HG03442 (cell line): ENCODE measurements around the gene NXPH3.
"Not testable (repeated sequence)": the region's sequence is repeated elsewhere in the genome, so short reads cannot be mapped to it uniquely, and the experiment has no call there.

ENCODE experiments used
- ATAC-seq: cut with Tn5 transposase; IDR thresholded peaks from one replicate; pipeline ENCODE4 v1.9.1; 2021; ENCODE audit warnings: mild to moderate bottlenecking, moderate library complexity; ENCODE audit not compliant: unreplicated experiment

The NXPH3 gene

DNA sequence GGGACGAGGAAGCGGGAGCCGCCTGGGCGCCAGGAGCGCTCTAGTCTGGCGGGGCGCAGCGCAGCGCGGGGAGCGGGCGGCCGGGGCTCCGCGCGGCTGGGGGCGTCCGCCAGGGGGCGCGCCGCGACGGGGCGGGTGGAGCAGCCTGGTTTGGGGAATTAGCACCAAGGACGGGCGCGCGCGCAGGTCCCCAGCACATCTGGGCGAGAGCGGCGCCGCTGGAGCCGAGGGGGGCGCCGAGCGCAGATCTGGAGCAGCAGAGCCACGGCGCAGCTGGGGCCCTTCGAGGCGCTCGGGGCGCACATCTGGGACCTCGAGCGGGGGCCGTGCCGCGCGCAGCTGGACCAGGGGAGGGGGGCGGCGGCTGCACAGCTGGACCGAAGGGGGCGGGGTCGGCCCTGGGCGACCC is at the start of gene NXPH3:
NXPH3 (plus strand) TSS at position 193 of the 409 bp plus-strand sequence. CDS start 349 bp downstream, outside the sequence.
- ATAC-seq, result peak; percentile 58

- ATAC-seq, result no peak
Measured at GRCh38 chr17:49527927-49528651, 47.6 kb upstream of the NXPH3 start.

- no peak for ATAC-seq
Measured at GRCh38 chr17:49528966-49529365, 46.7 kb upstream of the NXPH3 start.

DNA sequence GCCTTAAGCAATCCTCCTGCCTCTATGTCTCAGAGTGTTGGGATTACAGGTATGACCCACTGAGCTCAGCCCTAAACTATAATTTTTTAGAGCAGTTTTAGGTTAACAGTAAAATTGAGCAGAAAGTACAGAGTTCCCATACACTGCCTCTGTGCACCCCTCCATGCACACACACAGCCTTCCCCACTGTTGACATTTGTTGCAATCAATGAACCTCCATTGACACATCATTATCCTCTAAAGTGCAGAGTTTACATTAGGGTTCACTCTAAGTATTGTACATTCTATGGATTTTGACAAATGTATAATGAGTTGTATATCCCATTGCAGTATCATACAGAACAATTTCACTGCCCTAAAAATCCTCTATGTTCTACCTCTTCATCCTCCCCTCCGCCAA is 45.6 kb upstream of the NXPH3 start:
- ATAC-seq, result no peak

DNA sequence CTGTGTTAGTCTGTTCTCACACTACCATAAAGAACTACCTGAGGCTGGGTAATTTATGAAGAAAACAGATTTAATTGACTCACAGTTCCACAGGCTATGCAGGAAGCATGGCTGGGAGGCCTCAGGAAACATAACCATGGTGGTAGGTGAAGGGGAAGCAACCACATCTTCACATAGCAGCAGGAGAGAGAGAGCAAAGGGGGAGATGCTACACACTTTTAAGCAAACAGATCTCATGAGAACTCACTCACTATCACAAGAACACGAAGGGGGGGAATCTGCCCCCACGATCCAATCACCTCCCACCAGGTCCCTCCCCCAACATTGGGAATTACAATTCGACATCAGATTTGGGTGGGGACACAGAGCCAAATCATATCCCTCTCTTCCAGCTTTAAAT is 31.8 kb upstream of the NXPH3 start:
- no peak for ATAC-seq

DNA sequence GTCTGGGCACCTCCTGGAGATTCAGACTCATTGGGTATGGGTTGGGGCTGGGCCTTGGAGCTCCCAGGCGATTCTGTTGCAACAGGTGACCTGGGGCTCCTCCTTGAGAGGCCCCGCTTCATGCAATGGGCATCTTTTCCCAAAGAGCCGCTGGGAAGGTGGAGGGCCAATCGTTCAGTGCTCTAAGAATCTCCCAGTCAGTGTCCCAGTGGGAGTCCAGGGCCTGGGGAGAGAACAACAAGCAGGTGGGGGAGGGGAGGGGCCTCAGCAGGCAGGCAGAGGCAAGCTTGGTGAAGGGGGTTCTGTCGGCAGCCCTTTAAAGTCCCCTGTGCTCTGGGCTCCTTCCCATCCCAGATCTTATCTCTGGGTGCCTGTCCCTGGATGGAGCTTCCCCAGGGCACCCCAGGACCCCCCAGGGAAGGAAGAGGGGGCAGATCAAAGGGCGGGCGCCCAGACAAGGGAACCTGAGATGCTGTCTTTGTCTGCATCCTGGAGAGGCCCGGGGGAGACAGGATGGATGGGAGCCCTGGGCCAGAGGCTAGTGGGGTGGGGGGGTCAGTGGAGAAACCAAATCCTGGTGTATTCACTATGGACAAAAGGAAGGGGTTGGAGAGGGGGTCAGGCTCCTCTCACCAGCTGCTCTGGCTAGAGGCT is 30.5 kb upstream of the NXPH3 start:
- no peak for ATAC-seq

- no peak for ATAC-seq
Measured at GRCh38 chr17:49545806-49546545, 29.7 kb upstream of the NXPH3 start.

DNA sequence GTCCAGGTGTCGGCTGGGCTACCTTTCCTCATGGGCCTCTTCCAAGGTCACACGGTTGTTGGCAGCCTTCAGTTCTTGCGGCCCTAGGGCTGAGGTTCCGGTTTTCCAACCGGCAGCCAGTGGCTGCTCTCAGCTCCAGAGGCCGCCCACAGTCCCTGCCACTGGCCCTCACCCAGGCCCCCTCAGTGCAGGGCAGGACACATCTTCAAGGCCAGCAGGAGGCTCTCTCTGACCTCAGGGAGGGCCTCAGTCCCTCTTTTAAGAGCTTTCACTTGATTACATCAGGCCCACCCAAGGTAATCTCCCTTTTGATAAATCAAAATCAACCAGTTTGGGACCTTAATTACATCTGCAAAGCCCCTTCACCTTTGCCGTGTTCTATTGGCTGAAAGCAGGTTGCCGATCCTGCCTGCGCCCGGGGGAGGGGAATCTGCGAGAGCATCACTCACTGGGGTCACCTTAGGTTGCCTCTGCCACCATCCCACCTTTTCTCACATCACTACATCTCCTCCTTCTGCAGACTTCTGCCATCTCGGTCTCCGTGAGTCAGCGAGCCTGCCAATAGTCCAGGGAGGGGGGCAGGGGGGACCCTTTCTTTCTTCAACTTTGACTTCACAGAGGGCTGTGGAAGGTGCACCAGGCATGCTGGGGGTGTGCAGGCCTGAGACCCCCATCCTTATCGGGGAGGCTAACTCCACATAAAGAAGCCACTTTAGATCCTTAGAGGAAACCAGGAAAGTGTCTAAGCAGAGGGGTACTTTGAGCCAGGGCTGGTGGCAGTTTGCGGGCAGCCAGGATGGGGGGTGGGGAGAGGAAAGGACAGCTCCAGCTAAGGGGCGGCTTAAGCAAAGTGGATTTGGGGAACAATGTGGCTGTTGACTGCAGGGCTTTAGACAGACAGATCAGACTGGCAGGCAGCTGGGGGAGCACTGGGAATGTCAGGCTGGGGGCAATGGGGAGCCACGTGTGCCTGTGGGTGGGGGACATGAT is 28.8 kb upstream of the NXPH3 start:
- no peak for ATAC-seq

GRCh38 chr17:49547566-49547965 is 28.1 kb upstream of the NXPH3 start:
- no peak for ATAC-seq

DNA sequence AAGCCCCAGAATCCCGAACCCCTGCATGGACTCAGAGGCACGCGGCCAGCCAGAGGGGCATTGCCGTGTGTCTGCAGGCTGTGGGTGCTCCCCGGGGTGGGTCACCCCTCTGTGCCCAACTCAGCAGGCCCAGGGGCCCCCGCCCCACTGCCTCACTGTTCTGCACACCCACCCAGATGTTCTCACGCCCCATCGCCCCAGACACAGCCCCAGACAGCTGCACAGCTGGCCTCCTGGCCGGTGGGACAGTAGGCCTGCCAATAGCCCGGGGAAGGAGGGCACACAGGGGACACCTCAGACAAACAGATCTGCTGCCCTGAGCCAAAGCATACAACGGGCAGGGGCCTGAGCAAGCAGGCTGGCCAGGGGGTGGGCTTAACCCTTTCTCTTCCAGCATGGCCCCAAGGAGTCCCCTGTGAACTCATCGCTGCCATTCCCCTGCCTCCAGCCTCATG is 27.6 kb upstream of the NXPH3 start:
- no peak for ATAC-seq

DNA sequence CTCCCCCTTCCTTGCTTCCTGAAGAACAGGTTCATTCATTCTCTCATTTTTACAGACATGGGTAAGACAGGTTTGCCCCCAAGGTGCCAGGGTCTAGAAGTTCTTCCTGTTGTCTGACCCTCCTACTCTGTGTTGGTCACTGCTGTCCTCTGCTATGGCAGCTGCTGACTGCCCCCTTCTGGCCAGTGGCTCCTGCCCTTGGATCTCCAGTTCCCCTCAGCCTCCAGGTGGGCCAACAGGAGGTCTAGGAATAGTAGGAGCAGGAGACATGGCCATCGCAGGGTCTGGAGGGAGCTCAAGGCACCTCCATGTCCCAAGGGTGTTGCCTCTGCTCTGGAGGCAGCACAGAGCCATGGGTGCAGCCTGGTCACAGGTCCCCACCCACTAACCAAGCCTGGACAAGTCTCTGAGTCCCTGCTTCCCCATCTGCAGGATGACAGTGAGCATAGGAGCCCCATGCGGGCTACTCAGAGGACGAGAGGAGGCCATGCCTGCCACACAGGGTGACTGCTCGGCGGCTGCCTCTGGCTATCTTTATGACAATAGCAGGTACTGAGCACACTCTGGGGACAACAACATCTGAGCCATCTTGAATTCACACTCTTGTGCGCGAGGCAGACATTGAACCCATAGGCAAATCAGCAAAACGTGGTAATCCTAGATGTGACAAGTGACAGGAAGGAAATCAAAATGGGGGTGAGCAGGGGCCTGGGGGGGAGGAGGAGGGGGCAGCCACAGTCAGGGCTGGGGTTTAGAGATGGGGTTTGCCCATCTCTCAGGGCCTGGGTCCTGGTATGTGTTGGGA is 27.0 kb upstream of the NXPH3 start:
- no peak for ATAC-seq

GRCh38 chr17:49549311-49549605 is 26.4 kb upstream of the NXPH3 start:
- no peak for ATAC-seq

- ATAC-seq, result no peak
Measured at GRCh38 chr17:49549691-49550678, 25.7 kb upstream of the NXPH3 start.

GRCh38 chr17:49550764-49551163 is 24.9 kb upstream of the NXPH3 start:
- ATAC-seq, result not testable (repeated sequence)

GRCh38 chr17:49551221-49552069 is 24.2 kb upstream of the NXPH3 start:
- no peak for ATAC-seq

DNA sequence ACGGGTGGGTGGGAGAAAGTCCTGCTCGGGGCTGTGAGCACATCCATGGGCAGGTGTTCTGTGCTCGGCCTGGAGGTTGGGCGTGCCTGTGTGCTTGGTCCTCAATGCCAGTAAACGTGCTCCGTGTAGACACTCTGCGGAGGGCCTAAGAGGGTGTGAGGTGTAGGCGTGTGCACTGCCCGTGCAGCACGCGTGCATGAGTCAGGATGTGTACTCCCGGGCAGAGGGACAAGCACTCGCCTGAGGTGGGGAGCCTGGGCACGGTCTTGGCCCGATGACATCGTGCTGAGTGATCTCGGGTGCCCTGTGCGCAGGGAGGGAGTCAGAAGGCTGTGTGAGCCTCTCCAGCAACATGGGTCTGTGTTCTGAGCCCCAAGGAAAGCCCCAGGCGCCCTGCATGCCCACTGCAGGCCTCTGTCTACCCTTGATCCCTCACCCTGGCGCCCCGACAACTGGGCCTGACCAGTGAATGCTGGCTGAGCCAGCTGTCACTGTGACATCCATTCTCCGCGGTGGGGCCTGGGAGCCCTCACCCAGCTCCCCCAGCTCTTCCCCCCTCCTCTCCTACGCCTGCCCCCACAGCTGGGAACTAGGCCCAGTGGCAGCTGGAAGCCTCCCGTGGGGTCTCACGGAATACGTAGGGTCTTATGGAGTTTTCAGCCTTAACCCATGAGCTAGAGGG is 23.5 kb upstream of the NXPH3 start:
- ATAC-seq, result no peak

DNA sequence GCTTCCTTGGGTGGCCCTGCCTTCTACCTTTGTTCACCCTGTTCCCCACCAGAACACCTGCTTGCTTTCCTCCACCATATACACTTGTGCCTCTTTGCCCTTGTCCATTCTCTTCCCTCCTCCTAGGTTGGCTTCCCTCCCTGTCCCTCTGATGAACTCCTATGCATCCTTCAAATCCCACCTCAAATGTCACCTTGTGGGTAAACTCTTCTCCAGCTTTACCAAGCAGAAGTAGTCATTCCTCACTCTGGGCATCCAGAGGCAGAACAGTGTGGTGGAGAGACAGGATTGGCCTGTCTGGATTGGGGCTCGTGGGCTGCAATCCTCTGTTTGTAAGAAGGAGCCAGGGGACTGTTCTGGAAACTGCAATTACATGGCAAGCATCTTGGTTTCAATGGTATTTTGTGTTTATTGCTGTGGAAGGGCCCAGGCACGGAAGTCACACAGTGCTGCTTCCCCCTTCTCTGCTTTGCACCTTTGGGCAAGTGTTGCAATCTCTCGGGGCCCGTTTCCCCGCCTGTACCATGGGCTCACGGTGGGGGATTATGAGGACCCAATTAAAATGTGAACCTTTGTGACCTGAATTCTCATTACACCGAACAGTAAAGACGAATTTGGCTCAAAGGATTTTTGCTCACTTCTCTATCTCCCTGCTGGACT is 21.9 kb upstream of the NXPH3 start:
- ATAC-seq, result no peak
